SW480 (cell line): ENCODE data around the gene PHKB.

Source experiments
- DNase-seq: peaks from one replicate; pipeline ENCODE4 v3.0.0-alpha.2; 2016; ENCODE audit warnings: low spot score

PHKB gene

DNA sequence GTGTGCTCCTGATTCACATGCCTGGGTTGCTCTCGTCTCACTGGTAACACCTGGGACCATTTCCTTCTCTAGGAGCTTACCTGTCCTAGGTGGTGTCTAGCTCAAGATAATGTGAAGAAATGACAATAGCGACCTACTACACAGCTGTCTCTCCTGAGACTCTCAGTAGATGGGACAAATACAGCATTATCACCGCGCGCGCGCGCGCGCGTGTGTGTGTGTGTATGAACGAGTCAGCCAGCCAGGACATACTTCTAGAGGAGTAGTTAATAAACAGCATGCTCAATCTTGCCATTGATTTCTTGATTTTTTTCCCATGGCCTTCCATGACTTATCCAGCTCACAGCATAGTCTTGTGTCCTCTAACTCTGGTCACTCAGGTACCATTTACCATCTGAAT lies 268.6 kb downstream of the PHKB start:
- DNase-seq, result no peak

DNA sequence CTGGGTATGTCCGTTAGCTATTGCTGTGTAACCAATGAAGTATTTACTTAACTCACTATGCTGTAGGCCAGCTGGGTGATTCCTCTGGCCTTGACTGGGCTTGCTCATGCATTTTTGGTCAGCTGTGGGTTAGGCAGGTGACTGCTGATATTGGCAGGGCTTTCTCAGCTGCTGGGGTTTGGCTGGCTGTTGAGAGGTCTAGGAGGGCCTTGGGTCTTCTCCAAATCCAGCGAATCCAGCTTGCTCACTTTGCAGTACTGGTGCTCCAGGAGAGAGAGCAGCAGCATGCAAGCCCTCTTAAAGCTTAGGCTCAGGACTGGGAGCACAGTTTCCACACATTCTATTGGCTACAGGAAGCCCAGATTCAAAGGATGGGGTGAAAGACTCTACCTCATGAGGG lies 270.1 kb downstream of the PHKB start:
- DNase-seq, result no peak

DNA sequence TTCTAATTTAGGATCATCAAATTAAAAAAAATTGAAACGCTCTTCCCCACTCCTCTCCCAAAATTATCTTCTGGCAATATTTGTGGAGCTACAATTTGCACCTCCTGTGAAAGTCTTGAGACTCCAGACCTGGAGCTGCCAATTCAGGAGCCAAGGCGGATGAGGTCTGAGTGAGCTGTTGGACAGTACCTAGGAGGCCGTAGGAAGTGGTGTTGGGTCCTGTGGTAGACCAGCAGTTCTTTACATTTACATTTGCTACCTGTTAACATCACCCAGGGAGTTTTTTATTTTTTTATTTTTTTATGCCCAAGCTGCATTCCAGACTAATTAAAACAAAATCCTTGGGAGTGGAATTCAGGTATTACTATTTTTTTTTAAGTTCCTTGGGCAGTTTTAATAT lies 271.0 kb downstream of the PHKB start:
- DNase-seq, result no peak

GRCh38 chr16:47732523-47733111 lies 271.5 kb downstream of the PHKB start:
- DNase-seq, result peak; percentile 18

DNA sequence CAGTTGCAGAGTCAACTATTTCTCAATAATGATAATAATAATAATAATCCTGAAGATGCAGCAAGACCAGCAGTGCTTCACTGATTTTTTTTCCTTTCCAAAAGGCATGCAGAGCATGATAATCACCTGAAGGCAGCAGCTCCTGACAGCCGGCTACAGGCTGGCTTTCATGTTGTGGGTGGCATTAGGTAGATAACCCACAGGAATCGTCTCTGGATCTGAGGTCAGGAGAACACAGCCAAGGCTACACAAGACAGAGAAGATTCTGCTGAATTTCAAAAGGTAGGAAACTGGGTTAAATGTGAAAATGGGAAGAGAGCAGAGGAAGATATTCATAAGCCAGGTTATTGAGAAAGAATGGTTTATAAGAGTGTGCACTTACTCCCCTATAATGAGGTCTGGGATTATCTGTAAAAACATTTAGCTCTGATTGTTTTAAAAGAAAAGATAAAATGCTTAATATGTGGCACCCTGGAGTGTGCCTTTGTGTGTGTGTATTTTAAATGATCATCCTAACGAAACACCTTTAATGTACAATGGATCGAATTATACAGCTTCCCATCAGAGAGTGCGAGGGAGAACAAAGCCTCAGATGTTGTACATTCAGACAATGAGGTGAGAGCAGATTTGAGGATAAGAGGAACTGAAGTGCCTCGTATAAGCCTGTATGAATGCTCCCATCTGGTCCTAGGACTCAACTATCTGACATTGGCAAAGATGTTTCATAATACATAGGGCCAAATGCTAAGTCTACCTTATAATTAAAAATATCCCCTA lies 273.1 kb downstream of the PHKB start:
- DNase-seq, result no peak

GRCh38 chr16:47734987-47735594 lies 274.0 kb downstream of the PHKB start:
- no peak for DNase-seq

DNA sequence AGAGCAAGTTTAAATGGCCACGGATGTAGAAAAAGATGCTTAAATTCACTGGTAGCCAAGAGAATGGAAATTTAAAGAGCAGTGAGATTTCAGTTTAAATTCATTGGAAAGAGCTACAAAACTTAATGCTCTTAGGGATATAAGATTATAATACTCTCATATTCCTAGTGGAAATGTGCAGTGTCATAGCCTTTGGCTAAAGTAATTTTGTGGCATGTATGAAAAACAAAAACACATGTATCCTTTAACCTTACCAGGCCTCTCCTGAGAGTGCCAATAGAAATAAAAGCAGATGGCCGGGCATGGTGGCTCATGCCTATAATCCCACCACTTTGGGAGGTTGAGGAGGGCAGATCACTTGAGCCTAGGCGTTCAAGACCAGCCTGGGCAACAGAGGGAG lies 289.2 kb downstream of the PHKB start:
- no peak for DNase-seq
